SK-N-SH (cell line): ENCODE results near the gene ZBTB4. TPM values are rescaled to one million over a fixed set of nuclear protein-coding genes. Genes with fewer than 3 reads are reported as not detected.
A peak's percentile ranks its signal among the peaks of the same experiment; 100 is the strongest.

Experiments used
- CTCF ChIA-PET: fragments of 300-600, 350-600 bp; formaldehyde crosslinking; extraction: SDS; loops from one replicate; lab custom pipeline; 2021; lab: Yijun Ruan, JAX
- POLR2A ChIA-PET: fragments of 350-600 bp; sonication (Branson Sonifier 250); formaldehyde crosslinking; extraction: SDS; loops from one replicate; lab custom pipeline; 2020; ENCODE audit warnings: antibody characterized with exemption, inconsistent platforms; lab: Yijun Ruan, JAX
- DNase-seq: peaks from one replicate; pipeline ENCODE4 v3.0.0; 2012
- H2AFZ ChIP-seq: fragments of 200-600 bp; sonication (generic); 2 replicates; pipeline ENCODE4 v1.8.1; 2016; ENCODE audit warnings: antibody characterized with exemption, mild to moderate bottlenecking, low read depth
- H3F3A ChIP-seq: fragments of 200-600 bp; sonication (generic); replicated peaks from 2 replicates; pipeline ENCODE3; 2016; ENCODE audit warnings: antibody characterized with exemption, mild to moderate bottlenecking; ENCODE audit not compliant: insufficient read depth
- H3K27ac ChIP-seq, 2 experiments: fragments of 200-500 bp in 1 of 2; fragments of 200-600 bp in 1 of 2; sonication (Bioruptor generic) in 1 of 2; sonication (generic), shearing (Covaris generic) in 1 of 2; 2 replicates each; pipeline versions ENCODE4 v1.5.1 to v1.6.1; 2014 to 2016; ENCODE audit warnings: low read depth in 2 of 2, inconsistent platforms in 1 of 2, low read length in 1 of 2, mild to moderate bottlenecking in 1 of 2, mixed read lengths in 1 of 2
- H3K27me3 ChIP-seq: fragments of 200-600 bp; sonication (generic), shearing (Covaris generic); 2 replicates; pipeline ENCODE4 v1.6.1; 2016; ENCODE audit warnings: mixed run types; ENCODE audit not compliant: insufficient read depth
- H3K36me3 ChIP-seq, 2 experiments: fragments of 200-500 bp in 1 of 2; fragments of 200-600 bp in 1 of 2; sonication (Bioruptor generic) in 1 of 2; sonication (generic) in 1 of 2; replicated peaks in 1 of 2; 2 replicates each; pipeline versions ENCODE3 to v1.5.1; 2014 to 2016; ENCODE audit warnings: low read length in 1 of 2, mild to moderate bottlenecking in 1 of 2; ENCODE audit not compliant: insufficient read depth in 2 of 2, control insufficient read depth in 1 of 2
- H3K4me1 ChIP-seq, 2 experiments: fragments of 200-500 bp in 1 of 2; fragments of 200-600 bp in 1 of 2; sonication (Bioruptor generic) in 1 of 2; sonication (generic), shearing (Covaris generic) in 1 of 2; 2 replicates each; pipeline versions ENCODE4 v1.5.1 to v1.6.1; 2014 to 2016; ENCODE audit warnings: low read depth in 1 of 2, low read length in 1 of 2, mixed run types in 1 of 2; ENCODE audit not compliant: insufficient read depth in 2 of 2, control insufficient read depth in 1 of 2
- H3K4me2 ChIP-seq: fragments of 200-600 bp; sonication (generic), shearing (Covaris generic); 2 replicates; pipeline ENCODE4 v1.6.1; 2017; ENCODE audit warnings: mixed run types
- H3K4me3 ChIP-seq, 2 experiments: fragments of 200-500 bp in 1 of 2; fragments of 200-600 bp in 1 of 2; sonication (Bioruptor generic) in 1 of 2; sonication (generic), shearing (Covaris generic) in 1 of 2; 2 replicates each; pipeline versions ENCODE4 v1.5.1 to v1.8.1; 2014 to 2016; ENCODE audit warnings: low read depth in 2 of 2, inconsistent platforms in 1 of 2, low read length in 1 of 2, mild to moderate bottlenecking in 1 of 2, mixed read lengths in 1 of 2, moderate library complexity in 1 of 2
- H3K79me2 ChIP-seq: fragments of 200-600 bp; sonication (generic); 2 replicates; pipeline ENCODE4 v1.8.1; 2017; ENCODE audit warnings: mild to moderate bottlenecking; ENCODE audit not compliant: insufficient read depth
- H3K9ac ChIP-seq: fragments of 200-600 bp; sonication (generic); 2 replicates; pipeline ENCODE4 v1.6.1; 2017; ENCODE audit warnings: mixed run types
- H3K9me2 ChIP-seq: fragments of 200-600 bp; sonication (generic); 2 replicates; pipeline ENCODE4 v1.6.1; 2017; ENCODE audit warnings: mixed run types
- H3K9me3 ChIP-seq: fragments of 200-600 bp; sonication (generic); 2 replicates; pipeline ENCODE4 v1.6.1; 2017; ENCODE audit warnings: mixed run types, mild to moderate bottlenecking, moderate library complexity
- H4K20me1 ChIP-seq: fragments of 200-600 bp; sonication (generic); 2 replicates; pipeline ENCODE4 v1.6.1; 2017; ENCODE audit warnings: mild to moderate bottlenecking, mixed run types; ENCODE audit not compliant: insufficient read depth
- CHD2 ChIP-seq: fragments of 150-350 bp; IDR thresholded peaks from 2 replicates; pipeline ENCODE4 v1.6.1; 2018; ENCODE audit warnings: low read length; ENCODE audit not compliant: partially characterized antibody
- EZH2phosphoT487 ChIP-seq: fragments of 200-600 bp; sonication (generic); IDR thresholded peaks from 2 replicates; pipeline ENCODE4 v1.6.1; 2017; ENCODE audit warnings: low read depth, mixed run types, mild to moderate bottlenecking, antibody characterized with exemption, moderate library complexity, borderline replicate concordance
- FOXJ3 ChIP-seq: sonication (generic); formaldehyde crosslinking; IDR thresholded peaks from 2 replicates; pipeline ENCODE4 v1.5.1; 2020; ENCODE audit warnings: mild to moderate bottlenecking, missing genetic modification reagents
- NFIC ChIP-seq: IDR thresholded peaks from 2 replicates; pipeline ENCODE4 v1.4.0; 2012; ENCODE audit warnings: borderline replicate concordance
- NRF1 ChIP-seq: IDR thresholded peaks from 2 replicates; pipeline ENCODE4 v1.6.1; 2012; ENCODE audit warnings: low read depth, mild to moderate bottlenecking, low read length
- RAD21 ChIP-seq: IDR thresholded peaks from 2 replicates; pipeline ENCODE4 v1.6.1; 2012; ENCODE audit warnings: mild to moderate bottlenecking, low read length
- SIN3A ChIP-seq: IDR thresholded peaks from 2 replicates; pipeline ENCODE4 v1.6.1; 2012; ENCODE audit warnings: low read depth, mild to moderate bottlenecking, low read length, moderate library complexity, borderline replicate concordance
- YY1 ChIP-seq: IDR thresholded peaks from 2 replicates; pipeline ENCODE4 v1.4.0; 2012; ENCODE audit warnings: low read depth, mild to moderate bottlenecking
- ZBTB33 ChIP-seq: IDR thresholded peaks from 2 replicates; pipeline ENCODE4 v1.4.0; 2012; ENCODE audit warnings: low read depth, borderline replicate concordance
- WGBS: methylation state at CpG from one replicate; pipeline ENCODE4 v1.1.6; 2017; ENCODE audit warnings: low lambda C conversion rate; 5-methylcytosine and 5-hydroxymethylcytosine counted together
- polyA plus RNA-seq, 3 experiments: library from polyadenylated mRNA; depleted of rRNA; stranded (reverse); fragments of >200 nt; gene quantifications; 2 replicates each; pipeline ENCODE4 v1.2.3, GENCODE V29; 2012
- TF ChIP-seq, protein P1 (sequence below): fragments of 200-600 bp; sonication (generic); IDR thresholded peaks from 2 replicates; pipeline ENCODE4 v1.6.1; 2017; ENCODE audit warnings: antibody characterized with exemption, mild to moderate bottlenecking, moderate library complexity

ZBTB4 gene
- polyA plus RNA-seq, 1 of the 3 experiments (the other 2 are of a cell fraction), result 12.8 TPM

DNA sequence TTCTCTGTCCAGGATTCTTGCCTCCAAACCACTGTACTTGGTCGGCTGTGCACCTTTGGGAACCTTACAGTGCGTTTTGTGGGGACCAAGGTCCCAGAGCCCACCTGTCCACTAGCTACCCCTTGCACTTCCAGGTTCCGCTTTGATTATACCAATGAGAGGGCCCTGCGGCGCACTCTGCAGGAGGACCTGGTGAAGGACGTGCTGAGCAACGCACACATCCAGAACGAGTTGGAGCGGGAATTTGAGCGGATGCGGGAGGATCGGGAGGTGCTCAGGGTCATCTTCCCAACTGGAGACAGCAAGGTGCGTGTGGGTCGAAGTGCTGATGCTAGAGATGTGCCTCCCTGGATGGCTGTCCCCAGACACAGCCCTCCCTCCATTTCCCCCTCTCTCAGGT lies 23.6 kb upstream of the ZBTB4 start:
- 94% methylated on average over 14 of the region's 14 CpGs for WGBS
- Histone ChIP-seq H3K27me3 (no peaks in the 10 kb centered on the region), H4K20me1 (no peaks in the 10 kb centered on the region), H3K9me2 (no peaks in the 10 kb centered on the region), H3K9me3 (no peaks in the 10 kb centered on the region), H2AFZ (no peak overlapping the region), H3K36me3 (peaks cover 62 to 66% of the 10 kb centered on the region in 2 experiments)
- CTCF ChIA-PET, result interaction anchor here (0.6 to 3.2 kb wide), 9 partner anchors 9 to 147 kb away, joined by 3 to 15 read pairs (median 5); partner anchors contain the start of gene PLSCR3
- no peak for TF ChIP-seq NFIC
- TF ChIP-seq, protein P1, sequence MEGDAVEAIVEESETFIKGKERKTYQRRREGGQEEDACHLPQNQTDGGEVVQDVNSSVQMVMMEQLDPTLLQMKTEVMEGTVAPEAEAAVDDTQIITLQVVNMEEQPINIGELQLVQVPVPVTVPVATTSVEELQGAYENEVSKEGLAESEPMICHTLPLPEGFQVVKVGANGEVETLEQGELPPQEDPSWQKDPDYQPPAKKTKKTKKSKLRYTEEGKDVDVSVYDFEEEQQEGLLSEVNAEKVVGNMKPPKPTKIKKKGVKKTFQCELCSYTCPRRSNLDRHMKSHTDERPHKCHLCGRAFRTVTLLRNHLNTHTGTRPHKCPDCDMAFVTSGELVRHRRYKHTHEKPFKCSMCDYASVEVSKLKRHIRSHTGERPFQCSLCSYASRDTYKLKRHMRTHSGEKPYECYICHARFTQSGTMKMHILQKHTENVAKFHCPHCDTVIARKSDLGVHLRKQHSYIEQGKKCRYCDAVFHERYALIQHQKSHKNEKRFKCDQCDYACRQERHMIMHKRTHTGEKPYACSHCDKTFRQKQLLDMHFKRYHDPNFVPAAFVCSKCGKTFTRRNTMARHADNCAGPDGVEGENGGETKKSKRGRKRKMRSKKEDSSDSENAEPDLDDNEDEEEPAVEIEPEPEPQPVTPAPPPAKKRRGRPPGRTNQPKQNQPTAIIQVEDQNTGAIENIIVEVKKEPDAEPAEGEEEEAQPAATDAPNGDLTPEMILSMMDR, result peak; percentile 39
- TF ChIP-seq RAD21, result peak; percentile 47
- TF ChIP-seq, all 33 proteins: peak for 2
- Histone ChIP-seq H3K9ac (no peak overlapping the region), H3K4me2 (no peak overlapping the region), H3K79me2 (peaks cover 9% of the 10 kb centered on the region), H3K4me3 (no peak overlapping the region), H3K27ac (no peak overlapping the region), H3F3A (peaks cover 5% of the 10 kb centered on the region), H3K4me1 (no peaks in the 10 kb centered on the region)
- DNase-seq, result no peak
- POLR2A ChIA-PET, result no interaction called here

DNA sequence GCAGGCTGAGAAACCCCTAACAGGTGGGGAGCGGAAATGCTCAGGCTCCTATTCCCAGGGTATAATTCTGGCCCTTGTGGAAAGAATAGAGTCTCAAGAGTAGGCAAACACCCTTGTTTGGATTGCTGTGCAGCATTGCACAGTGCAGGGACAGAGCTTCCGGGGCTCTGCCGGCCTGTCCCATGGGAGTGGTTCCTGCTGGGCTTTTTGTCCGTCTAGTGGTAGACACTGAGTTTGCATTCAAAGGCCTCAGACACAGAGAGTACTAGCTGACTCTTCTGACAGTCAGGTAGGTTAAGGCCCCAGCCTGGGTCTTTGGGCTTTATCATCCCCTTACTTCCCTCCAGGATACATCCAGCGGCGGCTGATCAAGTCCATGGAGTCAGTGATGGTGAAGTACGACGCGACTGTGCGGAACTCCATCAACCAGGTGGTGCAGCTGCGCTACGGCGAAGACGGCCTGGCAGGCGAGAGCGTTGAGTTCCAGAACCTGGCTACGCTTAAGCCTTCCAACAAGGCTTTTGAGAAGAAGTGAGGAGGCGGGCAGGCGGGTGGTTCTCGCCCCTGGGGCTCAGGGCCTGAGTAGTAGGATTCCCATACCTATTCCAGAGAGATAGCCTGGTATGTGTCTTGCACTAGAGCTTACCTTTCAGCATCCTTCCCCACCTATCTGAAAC lies 22.9 kb upstream of the ZBTB4 start:
- CTCF ChIA-PET, result interaction anchor here (0.6 to 3.2 kb wide), 10 partner anchors 9 to 146 kb away, joined by 3 to 15 read pairs (median 4); partner anchors contain the start of gene PLSCR3

More for the DNA sequence above, 22.9 kb upstream of the ZBTB4 start:
- no peak overlapping the region for H3K4me3 ChIP-seq
- no peak overlapping the region for H3K9ac ChIP-seq
- no peaks in the 10 kb centered on the region for H3K4me1 ChIP-seq
- POLR2A ChIA-PET, result no interaction called here
- no peak for DNase-seq
- peaks cover 63 to 70% of the 10 kb centered on the region in 2 experiments for H3K36me3 ChIP-seq
- peaks cover 1% of the 10 kb centered on the region for H3F3A ChIP-seq
- no peaks in the 10 kb centered on the region for H4K20me1 ChIP-seq
- no peak overlapping the region for H2AFZ ChIP-seq
- H3K79me2 ChIP-seq, result peaks cover 9% of the 10 kb centered on the region
- no peaks in the 10 kb centered on the region for H3K9me2 ChIP-seq
- no peak overlapping the region for H3K27ac ChIP-seq
- no peaks in the 10 kb centered on the region for H3K9me3 ChIP-seq
- no peak overlapping the region for H3K4me2 ChIP-seq
- H3K27me3 ChIP-seq, result no peaks in the 10 kb centered on the region
- 95% methylated on average over 20 of the region's 20 CpGs for WGBS
- TF ChIP-seq EZH2phosphoT487 (no peak), ZBTB33 (no peak), FOXJ3 (CRISPR knock-in tag) (no peak), CHD2 (no peak), NRF1 (no peak), YY1 (no peak), SIN3A (no peak), RAD21 (no peak)
- TF ChIP-seq, protein P1, result no peak
- TF ChIP-seq, all 33 proteins: peak for 0
